ELF-1 (cell line): Measurements from ENCODE around the gene SH3TC1.

Experiments
- DNase-seq: peaks from one replicate; pipeline ENCODE4 v3.0.0-alpha.2; 2016; ENCODE audit warnings: low read depth, low spot score

The SH3TC1 gene

DNA sequence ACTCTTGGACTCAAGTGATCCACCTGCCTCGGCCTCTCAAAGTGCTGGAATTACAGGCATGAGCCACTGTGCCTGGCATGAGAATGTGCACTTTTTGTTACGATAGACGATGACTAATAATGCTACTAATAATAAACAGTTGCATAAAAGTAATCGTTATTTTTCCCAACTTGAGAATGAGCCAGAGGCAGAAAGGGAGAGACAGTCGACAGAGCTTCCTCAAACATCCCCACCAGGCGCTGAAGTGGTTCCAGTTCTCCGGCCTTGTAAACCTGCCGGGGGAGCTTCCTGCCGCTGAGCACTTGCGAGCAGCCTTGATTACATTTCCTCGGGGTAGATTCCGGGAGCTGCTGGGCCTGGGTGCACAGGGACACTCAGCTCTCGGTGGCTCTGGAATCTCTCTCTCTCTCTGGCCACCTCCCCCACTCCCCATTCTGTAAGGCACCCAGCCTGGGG, 61.6 kb downstream of the SH3TC1 start:
- peak; percentile 95 for DNase-seq

DNA sequence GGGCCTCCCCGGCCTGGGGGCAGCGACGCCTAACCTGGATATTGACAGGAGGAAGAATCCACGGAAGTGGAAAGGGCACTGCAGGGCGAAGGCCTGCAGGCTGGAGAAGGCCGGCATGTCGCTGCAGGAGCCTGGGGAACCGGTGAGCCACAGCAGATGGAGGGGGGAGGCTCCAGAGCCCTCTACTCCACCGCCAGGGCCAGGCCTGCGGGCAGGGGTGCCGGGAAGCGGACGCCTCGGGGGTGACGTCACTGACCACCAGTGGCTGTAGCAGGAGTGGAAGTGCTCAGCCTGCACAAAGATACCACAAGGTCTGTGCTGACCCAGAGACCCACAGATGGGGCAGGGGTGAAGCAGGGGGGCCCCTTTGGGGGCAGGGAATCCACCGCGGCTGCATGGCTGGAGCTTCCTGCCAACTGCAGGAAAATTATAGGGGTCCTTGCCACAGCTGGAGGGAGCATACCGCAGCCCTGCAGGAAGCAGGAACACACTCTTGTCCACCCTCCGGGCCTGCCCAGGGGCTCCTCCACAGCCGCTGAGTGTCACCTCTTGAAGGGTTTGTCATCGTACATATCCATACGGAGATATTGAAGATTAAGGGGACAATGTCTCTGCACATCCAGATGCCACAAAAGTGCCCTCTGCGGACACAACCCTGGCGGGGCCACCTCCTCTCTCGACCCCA, 62.9 kb downstream of the SH3TC1 start:
- peak; percentile 60 for DNase-seq

DNA sequence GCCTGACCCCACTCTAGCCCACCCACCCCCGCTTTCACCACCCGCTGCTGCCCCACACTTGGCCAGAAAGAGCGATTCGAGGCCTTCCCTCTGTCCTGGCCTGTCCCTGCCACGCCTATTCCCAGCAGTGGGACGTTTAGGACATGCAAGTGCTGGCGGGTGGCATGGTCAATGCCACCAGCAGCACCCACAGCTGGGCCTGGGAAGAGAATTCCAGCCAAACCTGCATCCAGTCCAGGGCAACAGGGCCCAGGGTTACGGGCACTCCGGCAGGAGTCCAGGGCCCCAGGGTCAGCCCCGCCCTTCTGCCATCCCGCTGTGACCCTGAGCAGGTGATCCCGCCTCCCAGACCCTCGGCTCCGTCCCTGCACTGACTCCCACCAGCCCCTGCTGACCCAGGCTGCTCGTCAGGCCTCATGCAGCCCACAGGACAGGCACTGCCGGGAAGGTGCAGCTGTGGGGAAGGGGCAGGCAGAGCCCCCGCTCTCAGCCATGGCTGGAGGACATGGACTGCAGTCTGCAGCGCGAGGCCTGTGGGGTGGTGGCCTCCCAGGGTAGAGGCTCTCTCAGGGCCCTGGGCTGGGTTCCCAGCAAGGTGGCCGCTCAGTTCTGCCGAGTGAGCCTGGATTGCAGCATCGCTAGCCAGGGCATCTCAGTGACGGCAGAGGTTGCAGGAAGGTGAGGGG, 63.7 kb downstream of the SH3TC1 start:
- DNase-seq: peak; percentile 51

DNA sequence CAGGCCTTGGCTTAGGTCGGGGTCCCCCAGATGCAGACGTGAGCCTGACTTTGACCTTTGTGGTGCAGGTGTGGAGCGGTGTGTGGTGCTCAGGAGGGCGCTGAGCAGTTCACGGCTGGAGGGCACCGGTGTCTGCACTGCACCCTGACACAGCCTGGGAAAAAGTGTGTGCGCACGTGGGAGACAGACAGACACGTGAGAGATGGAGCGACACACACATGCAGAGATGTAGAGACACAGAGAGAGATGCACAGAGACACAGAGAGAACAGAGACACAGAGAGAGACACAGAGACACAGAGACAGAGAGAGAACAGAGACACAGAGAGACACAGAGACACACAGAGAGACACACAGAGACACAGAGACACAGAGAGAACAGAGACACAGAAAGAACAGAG, 64.3 kb downstream of the SH3TC1 start:
- DNase-seq: no peak

DNA sequence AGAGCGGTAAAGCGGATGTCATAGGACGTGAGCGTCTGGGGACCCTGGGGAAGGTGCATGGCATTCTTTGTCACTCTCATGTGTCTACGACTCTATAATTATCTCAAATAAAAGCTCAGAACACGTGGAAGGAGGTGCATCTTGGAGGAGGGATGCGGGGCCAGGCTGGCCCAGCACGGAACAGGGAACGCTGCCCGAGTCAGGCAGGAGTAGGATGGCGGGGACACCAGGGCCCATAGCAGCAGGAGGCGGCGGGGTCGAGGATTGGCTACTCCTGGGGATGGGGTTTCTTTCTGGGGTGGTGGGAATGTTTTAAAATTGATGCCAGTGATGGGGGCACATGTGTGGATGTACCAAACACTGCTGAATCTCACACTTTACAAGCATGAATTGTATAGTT, 65.0 kb downstream of the SH3TC1 start:
- no peak for DNase-seq

DNA sequence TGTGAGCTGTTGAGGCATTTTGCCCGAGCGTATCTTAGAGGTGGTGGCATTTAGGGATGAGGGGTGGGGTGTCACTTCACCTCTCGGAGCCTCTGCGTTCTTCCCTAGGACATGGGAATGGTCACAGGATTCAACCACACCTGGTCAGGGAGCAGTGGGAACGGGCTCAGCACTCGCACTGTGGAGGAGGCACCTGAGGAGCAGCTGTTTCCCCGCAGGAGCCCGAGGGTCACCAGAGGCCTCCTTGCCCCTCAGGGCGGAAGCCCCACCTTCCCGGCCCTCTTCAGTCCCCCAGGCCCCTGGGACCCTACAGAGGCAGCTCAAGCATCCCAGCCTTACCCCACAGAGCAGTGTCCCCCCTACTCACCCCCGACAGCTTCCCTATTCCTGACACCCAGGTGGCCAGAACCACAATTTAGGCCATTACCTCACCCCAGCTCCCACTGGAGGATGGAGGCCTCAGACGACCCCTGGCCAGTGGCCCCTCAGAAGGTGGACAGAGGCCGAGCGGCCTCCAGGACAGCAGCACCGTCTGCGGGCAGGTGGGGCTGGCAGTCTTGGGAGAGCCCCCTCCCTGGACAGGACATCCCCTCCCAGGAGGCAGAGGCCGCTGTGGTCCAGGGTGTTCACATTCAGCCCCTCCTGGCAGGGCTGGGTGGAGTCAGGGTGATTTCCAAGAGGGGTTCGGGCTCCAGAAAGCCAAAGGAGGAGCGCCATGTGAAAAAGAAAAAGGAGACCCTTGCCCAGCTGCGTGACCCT, 66.3 kb downstream of the SH3TC1 start:
- no peak for DNase-seq

DNA sequence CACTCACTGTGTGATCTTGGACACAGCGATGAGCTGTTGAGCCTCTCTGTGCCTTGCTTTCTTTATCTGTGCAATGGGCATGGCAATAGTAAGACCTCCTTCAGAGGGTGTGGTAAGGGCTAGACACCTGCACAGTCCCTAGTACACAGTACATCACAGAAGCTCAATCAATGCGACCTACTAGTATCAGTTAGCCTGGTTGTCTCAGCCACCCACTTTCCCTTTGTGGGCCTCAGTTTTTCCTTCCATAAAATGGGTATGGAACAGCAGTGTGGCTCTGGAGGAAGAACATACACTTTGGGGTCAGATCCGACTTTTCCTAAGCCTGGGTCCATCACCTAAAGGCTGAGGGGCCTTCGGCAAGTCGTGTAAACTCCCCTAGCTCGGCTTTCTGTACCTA, 67.0 kb downstream of the SH3TC1 start:
- no peak for DNase-seq

DNA sequence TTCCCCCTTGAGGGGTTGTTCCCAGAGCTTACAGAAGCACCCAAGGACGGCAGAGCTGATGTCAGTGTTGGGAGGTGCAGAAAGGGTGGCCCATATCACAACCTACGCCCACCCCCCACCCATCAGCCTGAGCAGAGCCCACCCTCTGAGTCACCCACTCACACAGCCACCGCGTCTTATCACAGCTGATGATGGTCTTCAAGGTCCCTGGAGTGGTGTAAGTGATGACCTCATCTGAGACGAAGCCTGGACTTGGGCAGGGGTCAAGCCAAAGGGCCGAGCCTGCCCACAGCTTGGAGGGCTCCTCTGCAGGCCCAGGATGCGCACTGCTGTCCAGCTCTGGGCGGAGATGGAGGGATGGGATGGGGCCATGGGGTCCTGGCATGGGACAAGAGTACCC, 67.4 kb downstream of the SH3TC1 start:
- DNase-seq: peak; percentile 65

DNA sequence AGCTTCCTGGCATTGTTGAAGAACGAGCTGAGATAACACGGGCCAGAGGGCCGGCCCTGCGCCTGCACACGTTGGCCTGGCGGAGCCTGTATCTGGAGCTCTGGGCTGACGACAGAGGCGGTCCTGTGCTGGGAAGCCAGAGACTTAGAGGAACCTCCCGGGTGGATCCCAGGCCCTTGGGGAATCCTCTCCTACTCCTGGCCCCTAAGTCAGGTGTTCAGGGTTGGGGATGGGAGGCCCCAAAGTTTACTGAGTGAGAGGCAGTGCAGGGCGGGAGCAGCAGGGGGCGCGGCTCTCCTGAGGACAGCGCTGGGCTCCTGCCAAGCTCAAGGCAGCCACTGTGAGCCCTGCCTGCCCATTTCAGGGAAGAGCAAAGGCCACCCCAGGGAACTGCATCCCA, 68.0 kb downstream of the SH3TC1 start:
- DNase-seq: peak; percentile 73

DNA sequence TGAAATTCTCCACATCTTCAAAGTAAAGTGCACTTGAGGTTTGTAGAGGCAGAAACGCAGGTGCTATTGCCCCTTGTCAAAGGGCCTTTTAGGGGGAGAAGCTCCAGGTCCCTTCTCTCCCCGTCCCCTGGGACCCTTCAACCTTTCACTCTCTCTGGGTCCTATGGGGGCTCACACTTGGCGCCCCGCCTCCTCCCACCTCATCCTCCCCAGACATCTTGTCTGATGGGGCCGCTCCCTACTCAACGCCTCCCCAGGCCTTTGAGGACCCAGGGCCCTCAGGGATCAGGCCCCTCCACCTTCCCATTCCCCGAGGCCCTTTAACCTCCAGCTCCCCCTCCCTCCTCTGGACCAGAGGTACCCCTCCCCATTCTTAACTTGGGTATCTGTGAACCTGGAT, 69.1 kb downstream of the SH3TC1 start:
- DNase-seq: no peak

DNA sequence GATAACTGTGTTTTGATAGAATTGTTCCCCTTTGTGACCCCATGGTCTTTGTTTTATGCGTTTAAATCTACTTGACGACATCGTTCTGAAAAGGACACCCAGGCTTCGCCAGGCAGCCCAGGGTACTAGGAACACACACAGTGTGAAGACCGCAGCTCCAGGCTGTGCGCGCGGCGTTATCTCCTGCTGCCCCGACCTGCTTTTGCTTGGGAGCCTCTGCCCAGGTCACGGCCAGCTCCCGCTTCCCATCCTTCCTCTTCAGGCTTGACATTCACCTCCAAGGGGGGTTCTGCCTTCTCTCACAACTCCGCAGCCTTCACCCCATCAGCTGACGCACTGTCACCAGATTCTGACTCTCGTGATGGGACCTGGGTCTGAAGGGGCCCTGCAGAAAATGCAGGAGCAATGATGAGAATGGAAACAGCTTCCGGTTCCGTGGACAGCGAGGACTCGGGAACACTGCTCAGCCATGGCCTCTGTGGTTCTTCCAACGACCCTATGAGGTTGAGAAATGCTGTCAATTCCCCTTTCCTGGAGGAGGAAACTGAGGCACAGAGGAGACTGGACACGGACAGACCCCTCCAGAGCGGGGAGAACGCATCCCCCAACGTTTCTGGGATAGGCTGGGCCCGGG, 69.9 kb downstream of the SH3TC1 start:
- no peak for DNase-seq

DNA sequence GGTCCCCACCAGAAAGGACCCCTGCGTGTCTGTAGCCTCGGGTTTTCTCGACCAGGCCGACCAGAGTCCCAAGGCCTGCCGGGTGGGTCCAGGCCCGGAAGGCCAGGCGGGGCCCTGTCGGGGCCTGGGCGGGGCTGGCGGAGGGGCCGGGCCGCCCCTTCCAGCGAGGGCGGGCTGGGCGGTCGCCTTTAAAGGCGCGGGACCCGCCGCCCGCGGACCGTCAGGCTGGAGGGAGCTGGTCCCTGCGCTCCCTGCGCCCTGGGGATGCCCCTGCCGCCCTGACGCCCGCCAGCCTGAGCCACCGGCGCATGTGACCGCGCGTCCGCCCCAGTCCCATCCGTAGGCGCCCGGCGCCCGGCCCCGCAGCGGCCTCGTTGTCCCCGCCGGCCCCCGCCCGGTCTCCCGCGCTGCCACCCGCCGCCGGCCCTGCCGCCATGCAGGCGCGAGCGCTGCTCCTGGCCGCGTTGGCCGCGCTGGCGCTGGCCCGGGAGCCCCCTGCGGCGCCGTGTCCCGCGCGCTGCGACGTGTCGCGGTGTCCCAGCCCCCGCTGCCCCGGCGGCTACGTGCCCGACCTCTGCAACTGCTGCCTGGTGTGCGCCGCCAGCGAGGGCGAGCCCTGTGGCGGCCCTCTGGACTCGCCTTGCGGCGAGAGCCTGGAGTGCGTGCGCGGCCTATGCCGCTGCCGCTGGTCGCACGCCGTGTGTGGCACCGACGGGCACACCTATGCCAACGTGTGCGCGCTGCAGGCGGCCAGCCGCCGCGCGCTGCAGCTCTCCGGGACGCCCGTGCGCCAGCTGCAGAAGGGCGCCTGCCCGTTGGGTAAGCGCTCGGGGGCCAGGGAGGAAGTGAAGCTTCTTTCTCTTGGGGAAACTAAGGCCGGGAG, 70.7 kb downstream of the SH3TC1 start, which contains the start of gene HTRA3:
TSS of gene HTRA3 (plus strand) at position 220 of the 883 bp plus-strand sequence. CDS start at position 435, 215 bp downstream.
- DNase-seq: no peak

DNA sequence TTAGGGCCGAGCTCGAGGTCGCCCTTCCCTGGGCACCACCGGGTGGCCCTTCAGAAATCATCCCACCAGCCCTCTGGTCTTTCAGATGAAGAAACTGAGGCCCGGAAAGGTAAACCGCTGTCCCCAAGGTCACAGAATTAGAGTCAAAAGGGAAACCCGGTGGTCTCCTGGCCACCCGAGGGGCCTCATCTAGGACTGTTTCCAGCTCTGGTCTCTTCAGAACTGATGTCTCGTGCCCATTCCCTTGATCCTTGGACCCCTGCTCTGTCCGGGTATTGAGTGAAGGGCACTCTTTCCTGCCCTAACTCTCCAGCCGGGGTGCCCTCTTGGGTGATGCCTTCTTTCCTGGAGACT, 71.3 kb downstream of the SH3TC1 start:
- DNase-seq: no peak

DNA sequence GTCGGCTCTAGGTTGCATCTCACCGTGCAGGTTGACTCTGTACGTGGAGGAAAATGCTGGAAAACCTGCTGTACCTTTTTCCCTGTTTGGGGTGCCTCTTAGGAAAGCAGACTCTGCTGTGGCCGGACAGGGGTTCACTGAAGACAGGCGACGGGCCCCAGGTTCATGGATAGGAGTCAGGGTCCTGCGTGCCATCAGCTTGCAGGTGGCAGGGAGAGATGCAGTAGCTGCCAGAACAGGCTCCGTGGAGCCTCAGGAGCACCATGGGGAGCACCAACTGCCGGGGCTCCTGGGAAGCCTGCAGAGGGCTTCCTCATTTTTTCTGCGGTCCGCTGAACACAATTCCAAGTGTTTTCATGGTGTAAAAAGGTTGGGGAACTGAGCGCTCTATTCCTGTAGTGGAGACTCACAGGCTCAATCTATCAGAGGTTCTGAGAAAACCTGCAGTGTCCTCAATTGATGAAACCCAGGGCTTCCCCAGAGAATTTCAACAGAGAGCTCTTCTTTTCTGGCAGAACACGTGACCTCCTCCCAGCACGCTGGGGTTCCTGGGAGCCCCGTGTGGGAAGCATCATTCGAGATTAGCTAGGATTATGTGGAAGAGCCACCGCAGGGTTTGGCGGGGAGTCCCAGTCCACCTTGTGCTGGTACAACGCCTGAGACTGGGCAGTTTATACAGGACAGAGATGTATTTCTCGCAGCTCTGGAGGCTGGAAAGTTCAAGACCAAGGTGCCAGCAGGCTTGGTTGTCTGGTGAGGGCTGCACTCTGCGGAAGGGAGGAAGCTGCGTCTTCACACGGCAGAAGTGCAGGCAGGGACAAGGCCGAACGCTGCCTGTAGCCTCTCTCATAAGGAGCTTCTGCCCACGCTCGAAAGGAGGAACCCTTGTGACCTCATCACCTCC, 72.1 kb downstream of the SH3TC1 start:
- DNase-seq: no peak

DNA sequence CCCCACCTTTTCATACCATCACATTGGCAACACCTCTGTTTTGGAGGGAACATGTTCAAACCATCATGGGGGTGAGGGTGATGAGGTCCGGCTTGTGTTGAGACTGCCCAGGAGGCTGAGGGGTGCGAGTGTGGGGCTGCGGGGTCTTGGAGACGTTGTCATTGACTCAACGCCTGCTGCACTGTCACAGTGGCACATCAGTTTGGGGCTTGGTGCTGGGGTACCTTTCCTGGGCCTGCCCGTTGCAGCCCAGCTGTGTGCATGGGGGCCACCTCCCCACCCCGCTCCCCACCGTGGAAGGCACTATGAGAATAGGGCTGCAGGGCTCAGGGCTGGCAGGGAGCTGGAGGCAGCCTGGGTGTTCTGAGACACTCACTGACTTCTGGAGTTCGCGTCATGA, 72.7 kb downstream of the SH3TC1 start:
- DNase-seq: no peak

DNA sequence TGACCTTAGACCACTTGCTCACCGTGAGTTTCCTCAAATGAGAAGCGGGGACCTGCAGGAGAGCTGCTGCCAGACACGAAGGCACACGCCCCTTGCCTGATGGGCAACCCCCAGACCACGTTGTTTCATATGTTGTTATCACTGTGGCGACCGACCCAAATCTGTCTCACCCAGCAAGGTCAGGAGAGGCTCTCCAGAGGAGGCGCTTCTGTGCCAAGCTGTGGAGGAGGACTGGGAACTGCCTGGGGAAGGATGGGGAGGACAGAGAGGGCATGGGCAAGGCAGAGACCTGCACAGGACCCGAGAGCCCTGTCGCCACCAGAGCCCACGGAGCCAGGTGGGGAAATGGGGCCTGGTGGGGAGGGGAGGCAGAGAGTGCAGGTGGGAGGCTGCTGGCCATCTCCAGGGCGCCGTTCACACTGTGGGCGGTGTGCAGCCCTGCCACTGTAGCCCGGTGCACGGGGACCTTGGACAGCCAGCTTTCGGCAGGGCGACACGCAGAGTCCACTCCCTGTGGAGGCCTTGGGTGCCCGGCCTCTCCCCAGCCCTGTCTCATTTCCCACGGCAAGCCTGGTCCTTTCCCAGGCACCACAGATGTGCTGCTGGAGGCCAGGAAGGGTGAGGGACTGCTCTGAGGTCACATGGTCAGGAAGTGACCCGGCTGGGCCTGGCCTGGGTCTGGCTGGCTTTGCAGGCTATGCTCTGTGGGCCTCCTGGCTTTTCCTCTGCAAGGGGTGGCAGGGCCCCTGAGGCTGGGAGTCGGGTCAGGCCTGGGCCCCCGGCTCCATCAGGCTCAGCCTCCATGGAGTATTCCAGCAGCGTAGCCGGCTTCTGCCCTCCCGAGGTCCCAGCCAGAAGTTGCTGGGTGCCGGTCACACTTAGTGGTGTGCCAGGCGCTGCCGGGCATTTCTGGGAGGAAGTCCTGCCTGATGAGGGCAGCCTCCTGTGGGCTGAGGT, 73.7 kb downstream of the SH3TC1 start:
- no peak for DNase-seq

DNA sequence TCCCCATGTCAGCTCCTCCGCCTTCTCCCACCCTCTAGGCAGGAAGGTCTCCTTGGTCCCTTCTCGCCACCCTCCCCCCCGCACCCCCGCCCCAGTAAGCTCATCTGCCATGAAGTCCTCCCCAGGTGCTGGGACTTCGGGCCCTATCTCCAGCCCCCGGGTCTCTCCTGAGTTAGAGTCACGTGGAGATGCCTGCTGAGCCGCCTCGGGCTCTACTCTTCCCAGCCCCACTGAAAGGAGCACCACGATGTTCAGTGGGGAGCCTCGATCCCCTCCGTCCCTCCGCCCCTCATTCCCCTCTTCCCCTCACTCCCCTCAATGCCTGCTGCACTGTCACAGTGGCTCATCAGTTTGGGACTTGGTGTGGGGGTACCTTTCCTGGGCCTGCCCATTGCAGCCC, 74.4 kb downstream of the SH3TC1 start:
- no peak for DNase-seq

DNA sequence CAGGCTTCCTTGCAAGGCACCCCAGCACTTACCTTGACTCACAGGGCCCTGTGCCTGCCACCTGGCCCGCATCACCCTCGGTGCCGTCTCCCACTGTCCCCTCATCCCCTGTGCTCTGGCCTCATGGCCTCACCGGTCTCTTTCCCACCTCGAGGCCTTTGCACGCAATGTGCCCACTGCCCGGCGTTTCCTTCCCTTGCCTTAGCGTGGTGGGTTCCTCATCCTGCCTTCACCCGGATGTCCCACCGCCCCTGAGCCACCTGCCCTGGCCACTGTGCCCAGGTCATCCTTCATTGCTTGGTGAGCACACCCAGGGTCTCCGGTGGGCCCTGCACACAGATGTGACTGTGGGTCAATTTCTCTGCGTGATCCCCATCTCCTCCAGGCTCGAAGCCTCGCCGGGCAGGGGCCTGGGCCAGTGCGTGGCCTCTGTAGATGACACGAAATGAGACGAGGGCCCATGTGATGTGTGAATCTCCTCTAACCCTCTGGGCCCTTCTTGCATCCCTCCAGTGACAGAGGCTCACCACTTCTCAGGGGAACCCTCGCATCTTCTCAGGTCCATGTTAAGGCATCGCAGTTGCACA, 75.1 kb downstream of the SH3TC1 start:
- DNase-seq: no peak
